HG03354 (cell line): ENCODE data around the gene SAA2.

ENCODE experiments used
- ATAC-seq: cut with Tn5 transposase; IDR thresholded peaks from one replicate; pipeline ENCODE4 v1.9.1; 2021; ENCODE audit warnings: mild to moderate bottlenecking; ENCODE audit not compliant: unreplicated experiment, poor library complexity, severe bottlenecking

SAA2 gene

GRCh38 chr11:18253778-18254338 lies 5.4 kb upstream of the SAA2 start:
- ATAC-seq = no peak

- no peak for ATAC-seq
These were observed 4.8 kb upstream of the SAA2 start for GRCh38 chr11:18253233-18253632.

- ATAC-seq = peak; percentile 20
These were observed 1.3 kb downstream of the SAA2 start for GRCh38 chr11:18247191-18247581.

GRCh38 chr11:18246379-18247190 lies 1.9 kb downstream of the SAA2 start:
- ATAC-seq = peak; percentile 89

GRCh38 chr11:18245396-18245795 lies 3.1 kb downstream of the SAA2 start:
- ATAC-seq = no peak

- no peak for ATAC-seq
These were observed 4.6 kb downstream of the SAA2 start for GRCh38 chr11:18243783-18244362.

GRCh38 chr11:18239655-18240054 lies 8.8 kb downstream of the SAA2 start:
- no peak for ATAC-seq

GRCh38 chr11:18236664-18237356 lies 11.7 kb downstream of the SAA2 start, which contains the start of gene SAA4:
SAA4 (minus strand) TSS chr11:18236802; CDS start chr11:18235926, 876 bp downstream.
- no peak for ATAC-seq

GRCh38 chr11:18235394-18236334 lies 12.8 kb downstream of the SAA2 start:
- no peak for ATAC-seq

GRCh38 chr11:18233912-18234311 lies 14.6 kb downstream of the SAA2 start:
- no peak for ATAC-seq

- no peak for ATAC-seq
These were observed 17.6 kb downstream of the SAA2 start for GRCh38 chr11:18230859-18231258.

GRCh38 chr11:18229501-18229900 lies 19.0 kb downstream of the SAA2 start:
- ATAC-seq = peak; percentile 98

- ATAC-seq = peak; percentile 36
These were observed 22.6 kb downstream of the SAA2 start for GRCh38 chr11:18225913-18226312.

- ATAC-seq = no peak
These were observed 24.7 kb downstream of the SAA2 start for GRCh38 chr11:18223591-18224387.

GRCh38 chr11:18222814-18223421 lies 25.6 kb downstream of the SAA2 start:
- ATAC-seq = no peak

GRCh38 chr11:18221274-18221876 lies 27.1 kb downstream of the SAA2 start:
- ATAC-seq = no peak

GRCh38 chr11:18209058-18209457 lies 39.4 kb downstream of the SAA2 start:
- no peak for ATAC-seq

GRCh38 chr11:18204771-18205170 lies 43.7 kb downstream of the SAA2 start:
- ATAC-seq = no peak
